Activated naive CD4-positive, alpha-beta T cell treated with anti-CD3 and anti-CD28 coated beads, Interleukin-2, amount 10 ng/mL, durations not matched to agents 7 days and 5 days (primary cell): ENCODE data around the gene NT5DC1.

Experiments
- CTCF ChIA-PET: fragments of 350-600 bp; sonication (Branson Sonifier 250); formaldehyde crosslinking; loops from one replicate; lab custom pipeline; 2021; ENCODE audit warnings: antibody characterized with exemption; lab: Charles Lee
- DNase-seq: peaks from one replicate; pipeline ENCODE4 v3.0.0-alpha.2; 2020
- H3K27ac Mint-ChIP-seq: one replicate; pipeline ENCODE4 v1.8.0; 2021; ENCODE audit warnings: mild to moderate bottlenecking, moderate library complexity, mixed read lengths
- H3K27me3 Mint-ChIP-seq: one replicate; pipeline ENCODE4 v1.8.0; 2021; ENCODE audit warnings: mild to moderate bottlenecking, mixed read lengths
- H3K36me3 Mint-ChIP-seq: one replicate; pipeline ENCODE4 v1.8.0; 2021; ENCODE audit warnings: mixed read lengths
- H3K4me1 Mint-ChIP-seq: one replicate; pipeline ENCODE4 v1.8.0; 2021; ENCODE audit warnings: mixed read lengths
- H3K4me3 Mint-ChIP-seq: one replicate; pipeline ENCODE4 v1.8.0; 2021; ENCODE audit warnings: mild to moderate bottlenecking, moderate library complexity, mixed read lengths
- H3K9me3 Mint-ChIP-seq: one replicate; pipeline ENCODE4 v1.8.0; 2021; ENCODE audit warnings: mixed read lengths

Gene NT5DC1

DNA sequence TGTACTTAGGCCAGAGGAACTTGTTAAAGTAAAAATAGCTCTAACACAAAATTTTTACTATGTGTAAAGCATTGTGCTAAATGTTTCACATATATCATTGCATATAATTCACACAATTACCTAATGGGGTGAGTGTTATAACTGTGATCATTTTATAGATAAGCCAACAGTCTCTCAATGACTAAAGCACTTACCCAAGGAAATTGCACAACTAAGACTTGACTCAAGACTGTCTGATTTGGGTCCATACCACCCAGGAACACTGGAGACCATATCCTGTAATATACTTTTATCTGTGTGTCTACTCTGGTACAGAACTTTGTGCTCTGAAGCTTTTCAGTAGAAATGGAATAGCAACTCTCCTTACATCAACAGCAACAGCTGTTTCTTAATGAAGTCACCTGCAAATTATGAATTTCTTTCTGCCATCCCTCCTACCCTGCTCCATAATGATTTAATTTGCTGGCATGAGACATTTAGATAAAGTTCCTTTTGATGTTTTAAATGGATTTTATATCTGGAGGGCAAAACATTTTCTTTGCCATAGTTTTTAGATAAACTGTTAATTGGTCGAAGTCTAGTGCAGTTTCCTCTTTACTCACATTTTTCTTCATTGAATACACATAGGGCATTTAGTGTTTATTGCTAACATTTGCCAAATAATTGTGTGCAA is 105.7 kb downstream of the NT5DC1 start:
- Mint-ChIP-seq H3K4me1 (no peaks in the 10 kb centered on the region), H3K36me3 (no peaks in the 10 kb centered on the region), H3K9me3 (no peaks in the 10 kb centered on the region), H3K4me3 (no peak overlapping the region), H3K27me3 (no peaks in the 10 kb centered on the region), H3K27ac (no peak overlapping the region)
- CTCF ChIA-PET = no interaction called here
- DNase-seq = no peak

DNA sequence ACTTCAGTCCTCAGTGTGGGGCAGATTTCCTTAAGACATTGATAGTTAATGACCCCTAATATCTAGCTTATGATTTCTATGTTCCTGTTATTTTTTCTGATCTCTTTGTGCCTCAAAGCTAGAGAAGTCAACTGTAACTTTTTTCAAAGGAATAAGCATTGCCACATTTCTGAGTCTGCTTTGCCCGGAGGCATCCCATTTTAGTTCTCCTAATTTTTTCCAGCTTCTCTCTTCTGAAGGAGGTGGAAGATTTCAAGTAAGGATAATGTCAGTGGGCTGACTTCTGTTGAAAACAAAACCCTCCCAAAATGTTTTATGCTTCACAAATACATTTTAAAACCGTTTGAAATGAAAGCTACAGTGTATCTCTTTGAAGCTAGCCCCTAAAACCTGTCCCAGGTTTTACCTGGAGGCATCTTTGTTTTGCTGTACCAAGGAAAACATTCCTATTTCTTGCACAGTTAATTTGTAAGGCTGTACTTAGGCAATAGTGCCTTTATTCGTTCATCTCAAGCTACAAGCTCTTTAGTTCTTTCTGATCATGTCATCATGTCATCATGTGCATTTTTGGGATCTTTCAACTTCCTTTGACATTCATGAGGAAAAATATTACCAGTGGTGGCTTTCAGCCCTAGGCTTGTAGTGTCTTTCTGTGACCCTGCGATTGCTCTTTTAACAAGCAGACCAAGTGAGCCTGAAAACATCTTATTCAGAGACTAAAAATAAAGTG is 107.6 kb downstream of the NT5DC1 start:
- H3K36me3 Mint-ChIP-seq = no peaks in the 10 kb centered on the region
- CTCF ChIA-PET = interaction anchor here (0.7 to 2.3 kb wide), 3 partner anchors 10 to 189 kb away, joined by 3 to 6 read pairs (median 3); no protein-coding TSS in a partner anchor
- no peaks in the 10 kb centered on the region for H3K9me3 Mint-ChIP-seq

DNA sequence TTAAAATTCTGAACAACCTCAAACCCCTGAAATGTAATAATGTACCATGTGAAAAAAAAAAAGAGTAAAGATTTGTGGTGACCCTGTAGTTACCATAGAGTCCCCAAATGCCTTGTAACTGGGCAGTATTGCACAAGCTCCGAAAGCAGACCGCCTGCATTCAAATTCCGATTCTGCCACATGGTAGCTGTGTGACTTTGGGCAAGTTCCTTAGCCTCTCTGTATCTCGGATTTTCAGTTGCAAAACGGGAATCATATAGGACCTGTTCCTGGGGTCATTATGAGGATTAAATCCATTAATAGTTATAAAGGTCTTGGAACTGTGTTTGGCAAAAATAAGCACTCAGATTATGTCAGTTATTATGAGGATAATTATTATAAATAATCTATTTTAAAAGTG is 109.7 kb downstream of the NT5DC1 start:
- DNase-seq = no peak
- Mint-ChIP-seq H3K27me3 (no peaks in the 10 kb centered on the region), H3K9me3 (no peaks in the 10 kb centered on the region), H3K36me3 (no peaks in the 10 kb centered on the region), H3K4me1 (no peaks in the 10 kb centered on the region), H3K4me3 (no peak overlapping the region), H3K27ac (no peak overlapping the region)
- CTCF ChIA-PET = interaction anchor here (2.3 kb wide), 1 partner anchor 8 kb away, joined by 6 read pairs; no protein-coding TSS in a partner anchor

More for the DNA sequence above, 107.6 kb downstream of the NT5DC1 start:
- Mint-ChIP-seq H3K4me1 (no peaks in the 10 kb centered on the region), H3K27me3 (no peaks in the 10 kb centered on the region), H3K27ac (no peak overlapping the region), H3K4me3 (no peak overlapping the region)
- no peak for DNase-seq

DNA sequence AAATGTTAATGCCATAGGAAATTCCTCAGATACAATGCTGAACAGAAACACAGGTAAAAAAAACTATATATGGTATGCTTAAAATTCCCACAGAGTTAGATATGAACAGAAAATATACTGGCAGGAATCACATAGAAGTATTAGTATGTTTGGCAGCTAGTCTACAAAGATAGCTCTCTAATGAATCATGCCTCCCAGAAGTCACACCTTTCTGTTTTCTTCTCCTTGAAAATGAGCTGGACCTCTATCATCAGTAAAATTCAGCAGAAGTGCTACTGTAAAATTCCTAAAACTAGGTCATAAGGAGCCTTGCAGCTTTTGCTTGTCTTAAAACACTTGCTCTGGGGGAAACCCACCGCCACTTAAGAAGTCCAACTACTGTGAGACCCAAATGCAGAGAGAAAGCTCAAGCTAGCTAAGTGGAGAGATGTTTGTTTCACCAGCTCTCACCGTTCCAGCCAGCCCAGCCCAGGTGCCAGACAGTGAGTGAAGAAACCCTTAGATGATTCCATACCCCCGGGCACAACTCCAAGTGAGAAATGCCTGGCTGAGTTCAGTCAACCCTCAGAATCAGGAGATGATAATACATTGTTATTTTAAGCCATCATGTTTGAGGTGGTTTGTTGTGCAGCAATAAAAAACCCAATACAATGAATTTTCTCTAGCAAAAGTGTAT is 110.2 kb downstream of the NT5DC1 start:
- no peaks in the 10 kb centered on the region for H3K27me3 Mint-ChIP-seq
- no peak overlapping the region for H3K27ac Mint-ChIP-seq
- no peaks in the 10 kb centered on the region for H3K36me3 Mint-ChIP-seq
- CTCF ChIA-PET = no interaction called here
- no peak overlapping the region for H3K4me3 Mint-ChIP-seq
- H3K4me1 Mint-ChIP-seq = no peaks in the 10 kb centered on the region
- no peak for DNase-seq
- H3K9me3 Mint-ChIP-seq = no peaks in the 10 kb centered on the region

DNA sequence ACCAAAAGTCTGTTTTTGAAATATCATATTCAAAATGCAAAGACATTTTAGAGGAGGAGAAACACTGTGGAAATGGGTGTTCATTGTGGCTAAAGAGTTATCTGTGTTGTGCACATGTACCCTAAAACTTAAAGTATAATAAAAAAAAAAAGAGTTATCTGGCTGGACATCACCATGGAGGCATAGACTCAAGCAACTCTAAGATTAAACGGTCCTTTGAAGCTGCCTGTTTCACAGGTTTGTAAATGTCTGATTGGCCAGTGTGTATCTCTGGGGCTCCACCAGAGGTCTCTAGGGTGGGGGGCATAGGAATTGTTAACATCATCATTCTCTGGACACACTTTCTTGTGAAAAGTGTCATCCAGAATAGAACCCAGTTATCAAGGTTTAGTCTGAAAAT is 114.0 kb downstream of the NT5DC1 start:
- Mint-ChIP-seq H3K4me3 (no peak overlapping the region), H3K36me3 (no peaks in the 10 kb centered on the region), H3K27ac (no peak overlapping the region), H3K4me1 (no peaks in the 10 kb centered on the region), H3K27me3 (no peaks in the 10 kb centered on the region), H3K9me3 (no peaks in the 10 kb centered on the region)
- no peak for DNase-seq
- CTCF ChIA-PET = interaction anchor here (0.9 kb wide), 1 partner anchor 346 kb away, joined by 3 read pairs; no protein-coding TSS in a partner anchor

DNA sequence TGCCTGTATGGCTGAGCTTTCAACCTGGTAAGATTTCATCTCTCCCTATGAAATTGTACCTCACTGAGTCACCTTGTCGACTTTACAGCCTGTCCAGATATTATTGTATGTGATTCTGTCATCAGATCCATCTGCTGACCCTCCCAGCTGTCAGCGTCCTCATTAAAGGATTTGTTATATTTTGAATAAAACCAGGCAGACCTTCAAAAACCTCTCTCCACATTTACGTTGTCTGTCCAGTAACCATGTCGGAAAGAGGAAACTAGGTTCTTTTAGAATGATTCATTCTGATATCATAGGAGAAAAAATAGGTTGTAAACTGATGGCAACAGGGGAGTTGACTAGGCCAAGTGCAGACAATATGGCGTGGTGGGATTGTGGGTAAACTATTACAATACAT is 114.8 kb downstream of the NT5DC1 start:
- no peaks in the 10 kb centered on the region for H3K27me3 Mint-ChIP-seq
- H3K4me3 Mint-ChIP-seq = no peak overlapping the region
- no peaks in the 10 kb centered on the region for H3K4me1 Mint-ChIP-seq
- no peak overlapping the region for H3K27ac Mint-ChIP-seq
- no peaks in the 10 kb centered on the region for H3K9me3 Mint-ChIP-seq
- no peak for DNase-seq
- H3K36me3 Mint-ChIP-seq = no peaks in the 10 kb centered on the region
- CTCF ChIA-PET = interaction anchor here (0.9 kb wide), 1 partner anchor 345 kb away, joined by 3 read pairs; no protein-coding TSS in a partner anchor

DNA sequence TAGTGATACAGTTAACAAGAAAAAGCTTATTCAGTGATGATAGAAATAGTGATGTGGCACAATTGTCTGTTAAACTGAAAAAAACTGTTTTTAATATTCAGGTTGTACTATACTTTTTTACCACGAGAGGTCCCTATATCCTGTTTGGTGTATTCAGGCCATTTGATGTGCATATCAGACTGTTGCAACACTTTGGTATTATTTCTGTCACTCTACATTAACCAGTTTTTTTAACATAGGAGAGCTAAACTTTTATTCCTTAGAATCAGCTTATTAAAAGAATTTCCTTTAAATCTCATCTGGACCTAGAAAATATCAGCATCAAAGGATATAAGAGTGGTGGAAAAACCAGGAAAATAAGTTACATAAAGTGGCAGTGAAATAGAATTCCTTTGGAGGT is 116.4 kb downstream of the NT5DC1 start:
- no peaks in the 10 kb centered on the region for H3K27me3 Mint-ChIP-seq
- peak overlapping the region; percentile 21 for H3K27ac Mint-ChIP-seq
- H3K4me3 Mint-ChIP-seq = no peak overlapping the region
- H3K4me1 Mint-ChIP-seq = no peaks in the 10 kb centered on the region
- DNase-seq = no peak
- no peaks in the 10 kb centered on the region for H3K36me3 Mint-ChIP-seq
- CTCF ChIA-PET = interaction anchor here (0.6 to 2.6 kb wide), 16 partner anchors 10 to 368 kb away, joined by 3 to 6 read pairs (median 4); no protein-coding TSS in a partner anchor
- H3K9me3 Mint-ChIP-seq = no peaks in the 10 kb centered on the region

DNA sequence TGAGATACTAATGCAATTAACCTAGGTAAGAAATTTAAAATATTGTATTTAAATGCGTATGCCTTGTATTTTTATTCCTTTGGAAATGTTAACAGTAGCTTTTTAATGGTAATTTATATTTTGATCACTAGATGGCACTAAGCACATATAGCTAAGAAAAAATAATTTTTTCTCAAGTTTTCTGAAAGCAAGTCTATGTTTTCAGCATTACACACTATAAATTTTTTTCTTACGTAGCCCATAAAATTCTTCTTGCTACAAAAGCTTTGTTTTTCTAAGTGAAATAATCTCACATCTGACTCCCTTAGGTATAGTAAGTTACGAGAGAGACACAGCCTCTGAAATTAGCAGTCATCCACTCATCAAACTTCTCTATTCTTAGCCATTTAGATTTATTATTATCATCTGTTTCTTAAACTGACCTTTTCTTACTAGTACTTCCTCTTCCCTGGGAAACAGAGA is 117.5 kb downstream of the NT5DC1 start:
- Mint-ChIP-seq H3K36me3 (peaks cover under 1% of the 10 kb centered on the region), H3K4me1 (no peaks in the 10 kb centered on the region), H3K27ac (no peak overlapping the region), H3K4me3 (no peak overlapping the region), H3K9me3 (no peaks in the 10 kb centered on the region), H3K27me3 (no peaks in the 10 kb centered on the region)
- CTCF ChIA-PET = interaction anchor here (0.7 to 2.6 kb wide), 11 partner anchors 9 to 345 kb away, joined by 3 to 6 read pairs (median 4); no protein-coding TSS in a partner anchor
- DNase-seq = no peak

DNA sequence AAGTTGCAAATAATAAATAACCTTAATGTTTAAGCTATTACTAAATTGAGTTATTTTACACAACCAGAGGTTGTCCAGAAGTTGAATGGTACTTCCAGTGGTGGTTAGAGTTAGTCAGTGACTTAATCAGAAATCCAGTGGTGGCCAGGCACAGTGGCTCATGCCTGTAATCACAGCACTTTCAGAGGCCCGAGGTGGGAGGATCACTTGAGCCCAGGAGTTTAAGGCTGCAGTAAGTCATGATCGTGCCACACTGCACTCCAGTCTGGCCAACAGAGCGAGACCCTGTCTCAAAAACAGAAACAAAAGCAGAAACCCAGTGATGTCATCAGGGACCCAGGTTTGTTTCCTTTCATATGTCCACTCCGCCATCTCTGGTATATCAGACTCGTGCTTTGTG is 118.2 kb downstream of the NT5DC1 start:
- Mint-ChIP-seq H3K4me1 (no peaks in the 10 kb centered on the region), H3K4me3 (no peak overlapping the region), H3K36me3 (peaks cover 3% of the 10 kb centered on the region), H3K27ac (no peak overlapping the region), H3K27me3 (no peaks in the 10 kb centered on the region), H3K9me3 (no peaks in the 10 kb centered on the region)
- no peak for DNase-seq
- CTCF ChIA-PET = interaction anchor here (0.7 to 1.6 kb wide), 6 partner anchors 10 to 344 kb away, joined by 3 to 6 read pairs (median 4); no protein-coding TSS in a partner anchor

DNA sequence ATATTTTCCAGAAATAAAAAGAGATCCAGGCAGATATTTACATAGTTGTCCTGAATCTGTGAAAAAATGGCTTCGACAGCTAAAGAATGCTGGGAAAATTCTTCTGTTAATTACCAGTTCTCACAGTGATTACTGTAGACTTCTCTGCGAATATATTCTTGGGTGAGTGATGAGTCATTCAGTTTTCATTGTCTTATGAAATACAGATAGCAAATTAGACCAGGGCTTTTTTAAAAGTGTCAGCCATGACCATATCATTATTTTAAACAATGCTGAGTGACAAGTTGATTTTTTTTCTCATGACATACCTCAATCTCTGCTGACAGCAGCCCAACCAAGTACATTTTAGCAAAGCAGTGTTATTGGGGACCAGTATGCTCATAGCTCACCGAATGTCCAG is 120.4 kb downstream of the NT5DC1 start:
- Mint-ChIP-seq H3K36me3 (peaks cover 3% of the 10 kb centered on the region), H3K4me3 (no peak overlapping the region), H3K27me3 (no peaks in the 10 kb centered on the region), H3K4me1 (no peaks in the 10 kb centered on the region), H3K9me3 (no peaks in the 10 kb centered on the region), H3K27ac (no peak overlapping the region)
- CTCF ChIA-PET = no interaction called here
- no peak for DNase-seq

DNA sequence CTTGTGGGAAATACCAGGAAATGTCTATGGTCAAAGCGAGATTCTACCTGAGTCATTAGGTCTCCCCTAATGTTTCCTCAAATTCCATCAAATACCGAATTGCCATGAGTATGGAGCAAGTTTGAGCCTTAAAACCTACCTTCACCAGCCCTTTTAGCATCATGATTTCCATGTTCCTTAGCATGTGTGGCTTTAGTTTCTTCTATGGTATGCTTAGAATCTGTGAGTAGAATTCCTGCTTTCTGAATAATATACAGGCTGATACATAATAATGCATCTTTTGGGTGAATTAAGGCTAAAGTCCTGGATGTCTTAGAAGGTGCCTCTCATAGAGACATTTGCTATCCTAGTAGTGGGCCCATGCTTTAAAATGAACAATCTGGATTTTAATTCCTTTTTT is 121.3 kb downstream of the NT5DC1 start:
- DNase-seq = no peak
- Mint-ChIP-seq H3K4me3 (no peak overlapping the region), H3K4me1 (no peaks in the 10 kb centered on the region), H3K27me3 (no peaks in the 10 kb centered on the region), H3K36me3 (peaks cover 3% of the 10 kb centered on the region), H3K9me3 (no peaks in the 10 kb centered on the region), H3K27ac (no peak overlapping the region)
- CTCF ChIA-PET = no interaction called here

DNA sequence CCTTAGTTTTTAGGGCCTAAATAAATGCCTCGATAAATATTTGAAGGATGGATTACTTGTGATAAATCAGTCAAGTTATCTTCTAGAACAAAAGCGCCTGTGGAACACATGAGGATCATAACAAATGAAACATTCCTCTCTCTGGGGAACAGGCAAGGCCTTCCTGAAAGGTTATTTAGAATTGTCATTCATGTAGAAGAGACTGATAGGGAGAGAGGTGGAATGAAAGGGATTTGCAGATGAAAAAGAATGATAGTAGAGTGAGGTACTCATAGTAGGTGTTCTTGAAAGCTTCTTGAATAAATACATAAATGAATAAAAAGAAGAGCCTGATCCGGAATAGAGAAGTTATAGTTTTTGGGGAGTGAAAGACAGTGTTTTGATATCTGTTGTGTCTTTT is 122.7 kb downstream of the NT5DC1 start:
- no peaks in the 10 kb centered on the region for H3K27me3 Mint-ChIP-seq
- CTCF ChIA-PET = no interaction called here
- DNase-seq = no peak
- H3K4me3 Mint-ChIP-seq = no peak overlapping the region
- H3K4me1 Mint-ChIP-seq = no peaks in the 10 kb centered on the region
- peaks cover 3% of the 10 kb centered on the region for H3K36me3 Mint-ChIP-seq
- H3K27ac Mint-ChIP-seq = no peak overlapping the region
- no peaks in the 10 kb centered on the region for H3K9me3 Mint-ChIP-seq

DNA sequence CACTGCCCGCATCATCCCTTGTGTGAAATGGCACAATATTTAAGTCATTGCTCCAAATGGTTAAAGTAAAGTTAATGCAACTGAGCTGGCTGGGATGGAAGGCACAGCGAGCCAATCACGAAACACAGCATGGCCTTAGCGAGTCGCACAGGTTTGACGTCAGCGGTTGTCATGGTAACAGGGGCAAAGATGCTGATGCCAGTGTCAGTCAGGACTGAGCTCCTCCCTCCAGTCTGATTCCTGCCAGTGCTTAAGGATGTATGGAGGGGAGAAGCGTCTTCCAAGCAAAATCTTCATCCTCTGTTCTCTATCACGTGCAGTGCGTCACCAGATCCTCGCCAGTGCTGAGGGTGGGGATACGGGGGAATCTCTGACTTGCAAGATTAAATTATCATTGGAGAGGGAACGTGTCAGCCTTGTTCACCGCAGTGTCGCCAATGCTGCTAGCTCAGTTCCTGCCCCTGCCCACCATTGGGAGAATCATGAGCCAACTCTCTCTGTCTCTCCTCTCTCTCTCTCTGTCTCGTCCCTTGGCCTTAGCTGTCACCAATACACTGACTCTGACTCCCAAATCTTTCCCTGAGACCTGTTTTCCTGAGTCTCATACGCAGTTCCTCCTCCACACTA is 128.7 kb downstream of the NT5DC1 start:
- no peaks in the 10 kb centered on the region for H3K4me1 Mint-ChIP-seq
- CTCF ChIA-PET = interaction anchor here (0.9 to 1.5 kb wide), 2 partner anchors 11 to 13 kb away, joined by 4 read pairs; no protein-coding TSS in a partner anchor

DNA sequence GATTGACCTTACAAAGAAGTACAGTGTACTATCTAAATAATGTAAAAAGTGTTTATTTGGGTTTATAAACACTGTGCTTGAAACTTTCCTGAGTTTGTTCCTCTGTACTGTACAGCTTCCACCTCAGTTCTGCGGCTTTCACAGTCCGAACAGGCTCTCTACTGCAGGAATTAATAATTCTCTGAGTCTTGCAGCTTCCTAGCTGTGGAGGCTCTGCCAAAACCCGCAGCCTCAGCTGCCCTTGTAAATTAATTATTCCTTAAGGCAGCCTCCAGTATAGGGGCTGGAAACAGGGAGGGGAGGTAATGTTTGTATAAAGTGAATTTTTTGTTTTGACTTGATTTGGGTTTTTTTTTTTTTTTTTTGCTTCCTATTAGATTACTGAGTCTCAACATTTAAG is 134.0 kb downstream of the NT5DC1 start:
- H3K36me3 Mint-ChIP-seq = peaks cover 3% of the 10 kb centered on the region
- no peak for DNase-seq
- no peak overlapping the region for H3K4me3 Mint-ChIP-seq
- CTCF ChIA-PET = interaction anchor here (0.7 kb wide), 1 partner anchor 262 kb away, joined by 3 read pairs; no protein-coding TSS in a partner anchor
- H3K27ac Mint-ChIP-seq = no peak overlapping the region
- no peaks in the 10 kb centered on the region for H3K27me3 Mint-ChIP-seq
- no peaks in the 10 kb centered on the region for H3K9me3 Mint-ChIP-seq
- H3K4me1 Mint-ChIP-seq = no peaks in the 10 kb centered on the region

More for the DNA sequence above, 128.7 kb downstream of the NT5DC1 start:
- Mint-ChIP-seq H3K36me3 (no peaks in the 10 kb centered on the region), H3K9me3 (no peaks in the 10 kb centered on the region), H3K27ac (no peak overlapping the region), H3K27me3 (no peaks in the 10 kb centered on the region), H3K4me3 (no peak overlapping the region)
- DNase-seq = peak; percentile 25
